Globus pallidus (tissue), 1 donor: ENCODE measurements around the gene DGKQ.
A peak's percentile ranks its signal among the peaks of the same experiment; 100 is the strongest.
"Not testable (repeated sequence)": the region's sequence is repeated elsewhere in the genome, so short reads cannot be mapped to it uniquely, and the experiment has no call there.

Experiments used
- DNase-seq: peaks from one replicate; pipeline ENCODE4 v3.0.0-alpha.2; 2015; ENCODE audit warnings: low spot score

DGKQ gene

GRCh38 chr4:925171-925570, 48.2 kb downstream of the DGKQ start:
- DNase-seq: no peak

GRCh38 chr4:924107-925096, 49.0 kb downstream of the DGKQ start:
- no peak for DNase-seq

GRCh38 chr4:921830-922331, 51.5 kb downstream of the DGKQ start:
- no peak for DNase-seq

- not testable (repeated sequence) for DNase-seq
Observed at GRCh38 chr4:919004-919680, 54.2 kb downstream of the DGKQ start.

DNA sequence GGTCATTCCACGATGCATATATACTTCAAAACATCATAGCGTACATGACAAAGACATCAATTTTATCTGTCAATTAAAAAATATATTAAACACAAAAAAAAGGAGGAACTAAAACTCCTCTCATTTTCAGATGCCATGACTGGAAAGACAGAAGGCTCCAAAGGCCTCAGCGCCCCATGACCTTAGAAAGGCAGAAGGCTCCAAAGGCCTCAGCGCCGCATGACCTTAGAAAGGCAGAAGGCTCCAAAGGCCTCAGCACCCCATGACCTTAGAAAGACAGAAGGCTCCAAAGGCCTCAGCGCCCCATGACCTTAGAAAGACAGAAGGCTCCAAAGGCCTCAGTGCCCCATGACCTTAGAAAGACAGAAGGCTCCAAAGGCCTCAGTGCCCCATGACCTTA, 54.8 kb downstream of the DGKQ start:
- not testable (repeated sequence) for DNase-seq

DNA sequence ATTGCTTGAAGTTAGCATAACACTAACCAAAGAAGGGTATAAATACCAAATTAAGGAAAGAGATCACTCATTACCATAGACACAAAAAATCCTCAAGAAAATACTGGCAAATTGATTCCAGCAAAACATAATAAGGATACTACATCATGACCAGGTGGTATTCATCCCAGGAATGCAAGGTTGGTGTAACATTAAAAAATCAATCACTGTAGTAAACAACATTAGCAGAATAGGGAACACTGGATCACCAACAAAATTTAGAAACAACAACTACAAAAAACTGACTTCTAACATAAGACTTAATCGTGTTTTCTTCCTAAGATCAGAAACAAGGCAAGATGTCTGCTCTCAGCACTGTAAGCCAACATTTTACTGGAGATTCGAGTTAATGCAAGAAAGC, 55.4 kb downstream of the DGKQ start:
- DNase-seq: no peak

- DNase-seq: no peak
Observed at GRCh38 chr4:917466-917865, 55.9 kb downstream of the DGKQ start.

DNA sequence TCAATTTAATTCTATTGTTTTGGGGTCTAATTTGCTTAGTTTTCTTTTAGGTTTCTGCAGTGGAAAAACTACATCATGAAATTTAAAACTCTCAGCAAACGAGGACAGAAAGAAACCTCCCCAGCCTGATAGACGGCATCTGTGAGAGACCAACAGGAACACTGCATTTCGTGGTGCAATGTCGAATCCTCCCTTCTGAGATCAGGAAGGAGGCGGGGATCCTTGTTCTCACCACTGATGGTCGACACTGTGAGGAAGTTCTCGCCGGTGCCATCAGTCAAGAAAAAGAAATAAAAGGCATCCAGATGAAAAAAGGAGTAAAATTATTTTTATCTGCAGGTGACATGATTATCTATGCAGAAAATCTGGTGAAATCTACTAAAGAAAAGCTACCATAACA, 57.8 kb downstream of the DGKQ start:
- no peak for DNase-seq

DNA sequence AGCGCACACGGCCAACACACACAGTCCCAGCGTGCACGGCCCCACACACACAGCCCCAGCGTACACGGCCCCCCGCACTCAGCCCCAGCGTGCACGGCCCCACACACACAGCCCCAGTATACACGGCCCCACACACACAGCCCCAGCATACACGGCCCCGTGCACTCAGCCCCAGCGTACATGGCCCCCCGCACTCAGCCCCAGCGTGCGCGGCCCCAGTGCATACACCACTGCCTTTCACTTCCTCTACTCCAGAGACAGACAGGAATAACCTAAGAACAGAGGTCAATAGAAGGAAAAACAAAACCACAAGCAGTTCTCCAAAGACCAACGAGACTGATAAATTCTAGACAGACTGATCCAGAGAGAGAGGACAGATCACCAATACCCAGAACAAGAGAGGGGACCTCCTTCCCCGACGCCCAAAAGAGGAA, 58.3 kb downstream of the DGKQ start:
- DNase-seq: no peak

- no peak for DNase-seq
Observed at GRCh38 chr4:914531-914930, 58.8 kb downstream of the DGKQ start.

DNA sequence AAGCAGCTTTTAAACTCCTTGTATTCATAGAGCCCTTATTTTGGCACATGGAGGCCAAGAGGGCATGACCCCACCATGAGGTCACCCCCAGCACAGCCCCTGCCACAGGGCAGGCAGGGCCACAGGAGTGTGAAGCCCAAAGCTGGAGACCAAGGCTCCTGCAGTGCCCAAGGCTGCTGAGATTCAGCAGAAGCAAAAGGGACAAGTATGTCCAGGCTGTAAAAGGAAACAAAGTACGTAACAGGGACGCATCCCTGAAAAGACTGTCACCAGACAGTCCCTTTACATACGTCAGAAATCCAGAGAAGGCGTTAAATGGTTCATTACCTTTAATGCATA, 60.1 kb downstream of the DGKQ start:
- DNase-seq: no peak

DNA sequence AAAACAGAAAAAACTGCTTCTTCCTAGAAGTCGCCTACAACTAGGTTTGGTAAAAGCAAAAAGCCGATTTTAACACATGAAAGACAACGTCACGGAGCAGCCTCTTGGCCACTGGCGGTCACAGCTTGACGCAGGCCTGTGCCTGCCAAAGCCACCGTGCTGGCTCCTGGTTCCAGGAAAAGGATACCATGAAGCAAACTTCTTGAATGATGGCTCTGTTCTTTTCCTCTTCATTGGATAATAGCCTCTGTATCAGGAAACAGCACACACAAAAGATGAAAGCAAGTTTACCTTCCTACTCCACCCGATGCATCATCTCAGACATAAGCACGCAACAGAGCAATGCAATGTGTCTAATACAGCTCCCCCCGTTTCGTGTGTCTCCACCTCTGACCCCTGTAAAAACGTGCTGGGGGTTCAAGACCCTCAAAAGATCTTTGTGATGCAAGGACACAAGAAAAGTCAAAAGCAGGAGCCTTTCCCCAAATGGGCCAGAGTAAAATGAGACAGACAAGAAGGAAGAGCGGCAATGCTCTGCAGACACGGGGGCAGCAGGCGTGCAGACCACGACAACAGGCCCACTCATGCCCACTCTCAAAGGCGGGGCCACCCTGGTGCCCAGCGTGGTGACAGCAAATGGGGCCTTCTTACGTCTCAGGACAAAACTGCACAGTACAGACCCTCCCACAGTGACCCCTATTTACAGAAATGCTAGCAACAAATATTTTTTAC, 60.7 kb downstream of the DGKQ start:
- peak; percentile 46 for DNase-seq

- DNase-seq: no peak
Observed at GRCh38 chr4:911871-912490, 61.4 kb downstream of the DGKQ start.

- DNase-seq: no peak
Observed at GRCh38 chr4:911221-911751, 62.1 kb downstream of the DGKQ start.

DNA sequence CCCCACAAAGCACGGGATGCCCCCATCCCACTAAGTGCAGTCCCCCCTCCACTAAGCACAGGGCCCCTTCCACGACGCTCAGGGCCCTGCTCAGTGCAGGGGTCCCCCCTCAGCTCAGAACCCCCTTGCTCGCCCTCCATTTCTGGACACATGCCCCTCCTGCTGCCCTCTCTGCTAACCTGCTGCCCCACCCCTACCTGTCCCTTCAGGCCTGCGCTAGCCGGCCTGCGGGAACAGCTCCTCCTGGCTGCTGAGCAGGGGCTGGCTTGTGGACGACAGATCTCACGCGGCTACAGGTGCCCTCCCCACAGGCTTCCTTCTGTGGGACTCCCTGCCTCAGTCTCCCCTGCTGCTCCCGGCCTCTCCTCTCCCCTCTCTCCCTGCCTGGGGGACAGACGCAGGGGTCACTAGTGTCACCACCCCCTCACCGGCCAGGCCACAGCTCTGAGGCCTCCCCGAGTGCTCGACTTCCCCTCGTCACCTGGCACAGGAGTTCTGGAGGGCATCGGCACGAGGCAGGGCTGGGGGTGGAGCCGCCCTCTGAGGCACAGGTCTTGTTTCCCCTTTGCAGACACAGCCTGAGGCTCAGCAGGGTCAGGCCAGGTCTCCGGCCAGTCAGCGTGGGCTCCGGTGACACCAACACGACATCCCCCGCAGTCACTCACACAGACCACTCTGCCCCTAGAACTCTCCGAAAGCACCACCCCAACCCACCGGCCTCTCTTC, 62.8 kb downstream of the DGKQ start:
- DNase-seq: no peak

DNA sequence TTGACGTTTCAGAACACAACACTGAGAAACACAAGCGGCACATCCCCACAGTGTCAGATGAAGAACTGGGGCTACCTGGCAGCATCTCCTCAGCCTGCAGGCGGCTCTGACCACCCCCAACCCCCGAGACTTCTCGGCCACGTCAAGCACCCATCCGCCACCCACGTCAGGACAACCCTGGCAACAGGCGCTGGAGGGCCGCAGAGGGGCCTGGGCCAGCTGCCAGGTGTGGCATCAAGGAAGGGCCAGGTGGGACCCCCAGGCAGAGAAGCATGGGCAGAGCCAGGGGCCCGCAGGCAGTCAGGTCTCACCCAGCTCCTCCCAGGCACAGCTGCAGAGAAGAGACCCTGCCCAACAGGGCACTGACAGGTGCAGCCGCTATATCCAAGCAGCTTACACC, 63.5 kb downstream of the DGKQ start:
- DNase-seq: no peak

DNA sequence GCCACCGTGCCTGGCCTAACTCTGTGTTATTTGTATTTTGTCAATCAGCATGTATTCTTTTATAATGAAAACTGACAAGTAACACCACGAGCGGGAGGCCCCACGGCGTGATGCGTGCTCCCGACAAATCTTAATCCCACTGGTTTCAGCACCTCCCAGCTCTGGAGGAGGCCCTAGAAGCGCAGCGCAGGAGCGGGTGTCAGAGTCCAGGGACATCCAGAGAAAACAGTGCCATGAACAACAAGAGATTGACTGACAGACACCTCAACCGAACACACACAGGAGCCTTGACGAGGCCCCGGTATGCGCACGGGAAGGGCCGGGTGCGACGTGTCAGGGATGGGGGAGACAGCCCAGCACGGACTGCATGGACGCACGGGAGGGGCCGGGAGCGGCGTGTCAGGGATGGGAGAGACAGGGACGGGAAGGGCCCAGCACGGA, 64.2 kb downstream of the DGKQ start:
- DNase-seq: no peak
